NCI-H1048 (cell line): ENCODE data around the gene PTPN20.

ENCODE experiments used
- DNase-seq: peaks from one replicate; lab custom pipeline; 2025; lab: John Stamatoyannopoulos, UW

The PTPN20 gene

DNA sequence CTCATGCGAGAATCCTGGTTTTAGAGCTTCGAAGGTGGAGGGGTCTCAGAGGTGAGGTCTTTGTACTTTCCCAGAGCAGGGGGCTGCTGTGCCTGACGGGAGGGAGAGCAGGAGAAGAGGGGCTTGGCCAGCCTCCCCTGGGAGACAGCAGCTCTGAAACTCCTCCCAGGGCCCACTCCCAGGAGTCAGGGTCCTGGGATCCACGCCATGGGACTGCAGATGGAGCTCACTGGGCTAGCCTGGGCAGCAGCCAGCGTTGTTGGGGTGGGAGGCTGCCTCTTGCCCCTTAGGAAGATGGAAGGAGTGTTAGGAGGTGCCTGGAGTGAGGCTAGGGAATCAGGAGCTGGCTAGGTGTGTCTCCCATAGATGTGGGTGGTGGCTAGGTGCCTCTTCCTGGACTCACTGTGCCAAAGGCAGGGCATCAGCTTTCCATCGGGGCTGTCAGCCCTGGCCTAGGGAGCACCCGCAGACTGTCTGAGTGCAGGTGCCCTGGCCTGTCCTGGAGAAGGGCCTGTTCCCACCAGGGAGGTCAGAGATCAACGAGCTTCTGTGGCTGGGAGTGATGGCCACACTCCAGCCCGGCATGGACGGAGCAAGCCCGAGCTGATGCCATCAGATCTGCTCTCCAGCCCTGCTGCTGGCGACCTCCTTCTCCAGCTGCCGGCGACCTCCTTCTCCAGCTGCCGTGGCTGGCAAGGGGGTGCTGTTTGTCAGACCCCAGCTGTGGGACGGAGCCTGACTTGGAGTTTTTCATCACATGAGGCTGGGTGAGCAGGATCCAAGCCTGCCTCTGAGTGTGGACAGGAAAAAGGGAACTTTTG lies 111.3 kb downstream of the PTPN20 start:
- DNase-seq, result no peak

DNA sequence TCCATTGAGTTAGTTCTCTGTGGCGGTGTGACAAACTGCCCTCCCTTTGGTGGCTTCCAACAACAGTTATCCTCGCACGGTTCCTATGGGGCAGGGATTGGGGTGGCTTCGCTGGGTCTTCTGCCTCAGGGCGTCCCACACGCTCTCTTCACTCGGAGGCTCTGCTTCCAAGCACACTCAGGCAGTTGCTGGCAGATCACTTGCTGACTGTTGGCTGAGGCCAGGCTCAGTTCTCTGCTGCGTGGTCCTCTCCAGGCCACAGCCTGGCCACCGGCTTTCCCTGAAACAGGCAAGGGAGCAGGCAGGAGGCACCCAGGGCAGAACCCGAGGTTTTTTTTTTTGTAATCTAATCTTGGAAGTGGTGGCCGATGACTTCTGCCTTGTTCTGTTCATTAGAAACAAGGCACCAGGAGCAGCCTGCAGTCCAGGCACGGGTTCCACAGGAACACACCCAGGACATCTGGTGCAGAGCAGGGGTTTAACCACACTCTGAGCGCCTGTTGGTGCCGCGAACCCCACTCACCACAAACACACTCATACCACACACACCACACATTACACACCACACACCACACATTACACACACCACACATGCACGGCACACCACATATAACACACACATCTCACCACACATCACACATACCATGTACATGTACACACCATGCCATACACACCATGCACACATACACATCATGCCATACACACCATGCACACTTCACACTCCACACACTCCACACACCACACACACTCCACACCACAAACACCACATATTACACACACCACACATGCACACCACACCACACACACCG lies 112.2 kb downstream of the PTPN20 start:
- DNase-seq, result no peak

- no peak for DNase-seq
Measured at GRCh38 chr10:47024046-47024322, 112.8 kb downstream of the PTPN20 start.

DNA sequence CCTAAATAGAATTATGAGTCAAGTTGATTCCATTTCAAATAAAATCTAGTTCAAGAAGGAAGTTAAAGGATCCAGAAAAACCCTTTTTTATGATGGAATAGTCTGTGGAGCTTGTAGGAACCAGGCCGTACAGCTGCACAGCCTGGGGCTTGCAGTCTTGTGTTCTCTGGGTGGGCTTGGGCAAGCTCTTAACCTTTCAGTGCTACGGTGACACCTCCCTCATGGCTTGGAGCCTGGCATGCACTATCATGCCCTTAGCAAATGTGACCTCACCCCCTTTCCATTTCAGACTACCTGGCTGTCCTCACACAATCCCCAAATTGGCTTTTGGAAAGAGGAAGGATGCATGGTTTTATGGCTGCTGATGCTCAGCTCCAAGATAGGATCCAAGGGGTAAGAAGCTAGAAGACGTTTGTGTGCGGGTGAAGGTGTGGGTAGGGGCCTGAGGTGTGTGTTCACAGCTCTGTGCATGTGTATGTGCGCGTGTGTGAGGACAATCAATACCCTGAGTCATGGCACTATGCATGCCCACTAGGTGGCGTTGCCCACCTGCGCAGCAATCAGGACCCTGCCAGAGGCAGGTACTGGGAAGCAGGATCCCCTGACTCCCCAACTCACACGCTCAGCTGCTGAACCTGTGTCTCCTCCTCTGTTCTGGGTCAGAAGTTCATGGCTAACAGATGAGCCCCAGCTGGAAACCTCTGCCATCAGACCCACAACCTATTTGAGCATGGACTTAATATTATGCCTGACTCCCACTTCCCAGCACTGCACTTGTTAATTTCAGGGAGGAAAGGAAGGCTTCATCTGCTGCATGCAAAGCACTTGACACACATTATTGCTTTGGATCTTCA lies 113.4 kb downstream of the PTPN20 start:
- DNase-seq, result peak; percentile 14

GRCh38 chr10:47025253-47025539 lies 114.0 kb downstream of the PTPN20 start:
- no peak for DNase-seq

- no peak for DNase-seq
Measured at GRCh38 chr10:47025540-47026300, 114.5 kb downstream of the PTPN20 start.

GRCh38 chr10:47026301-47027107 lies 115.3 kb downstream of the PTPN20 start:
- no peak for DNase-seq

DNA sequence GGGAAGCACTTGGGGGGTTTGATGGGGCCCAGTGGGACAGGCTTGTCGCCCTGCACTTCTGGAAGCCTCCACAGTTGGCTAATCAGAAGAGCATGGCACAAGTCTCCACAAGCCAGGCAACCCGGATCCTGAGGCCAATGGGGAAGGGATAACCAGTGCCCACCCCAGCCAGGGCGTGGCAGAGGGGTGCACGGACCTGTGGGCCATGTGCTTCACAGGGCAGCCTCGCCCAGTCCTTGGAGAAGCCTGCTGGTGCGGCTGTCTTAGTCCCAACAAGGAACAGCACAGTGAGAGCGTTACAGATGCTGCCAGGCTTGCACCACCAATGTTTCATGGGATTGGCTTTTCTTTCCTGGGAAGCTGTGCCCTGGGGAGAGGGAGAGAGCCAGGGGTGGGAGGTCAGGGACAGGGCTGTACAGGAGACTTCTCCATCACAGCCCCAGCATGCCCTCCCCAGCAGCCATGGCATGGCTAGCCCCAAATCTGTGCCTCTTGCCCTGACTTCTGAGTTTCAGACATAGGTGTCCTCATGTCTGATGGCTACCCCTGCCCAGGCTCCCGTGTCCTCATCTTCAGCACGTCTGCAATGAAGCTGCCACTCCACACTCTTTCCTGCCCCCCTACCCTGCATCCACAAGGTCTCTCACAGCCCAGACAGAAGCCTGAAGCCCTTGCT lies 116.0 kb downstream of the PTPN20 start:
- DNase-seq, result no peak

DNA sequence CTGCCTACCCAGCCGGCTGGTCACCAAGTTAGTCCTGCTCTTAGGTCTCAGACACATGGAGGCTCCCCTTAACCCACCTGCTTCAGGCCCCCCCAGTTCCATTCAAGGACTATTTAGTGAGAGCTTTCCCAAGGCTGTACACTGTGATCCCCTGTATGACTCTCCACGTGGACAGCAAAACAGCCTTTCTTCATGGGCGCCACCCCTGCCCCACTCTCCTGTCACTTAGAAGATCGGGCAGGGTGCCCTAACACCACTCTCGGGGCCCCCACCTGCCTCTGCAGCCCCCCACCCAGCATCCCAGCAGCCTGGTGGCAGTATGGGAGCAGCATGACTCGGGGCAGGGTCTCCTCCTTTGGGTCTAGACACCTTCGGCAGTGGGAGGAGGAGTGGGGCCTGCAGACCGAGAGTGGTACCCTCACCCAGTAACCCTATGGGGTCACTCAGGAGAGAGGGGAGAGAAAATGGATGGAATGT lies 116.6 kb downstream of the PTPN20 start:
- DNase-seq, result no peak

DNA sequence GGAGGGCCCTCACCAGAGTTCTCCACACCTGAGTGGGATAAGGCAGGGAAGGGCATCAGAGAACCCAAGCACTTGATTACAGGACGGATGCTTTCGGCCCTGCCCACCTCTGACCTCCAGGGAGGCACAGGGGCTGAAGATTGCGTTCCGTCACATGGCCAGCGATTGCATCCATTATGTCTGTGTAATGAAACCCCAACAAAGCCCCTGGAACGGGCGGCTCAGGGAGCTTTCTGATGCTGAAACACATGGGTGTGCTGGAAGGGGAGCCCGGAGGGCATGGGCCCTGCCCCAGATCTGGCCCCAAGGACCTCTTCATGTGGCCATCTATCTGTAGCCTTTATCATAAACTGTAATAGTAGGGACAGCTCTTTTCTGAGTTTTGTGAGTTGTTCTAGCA lies 117.2 kb downstream of the PTPN20 start:
- no peak for DNase-seq

DNA sequence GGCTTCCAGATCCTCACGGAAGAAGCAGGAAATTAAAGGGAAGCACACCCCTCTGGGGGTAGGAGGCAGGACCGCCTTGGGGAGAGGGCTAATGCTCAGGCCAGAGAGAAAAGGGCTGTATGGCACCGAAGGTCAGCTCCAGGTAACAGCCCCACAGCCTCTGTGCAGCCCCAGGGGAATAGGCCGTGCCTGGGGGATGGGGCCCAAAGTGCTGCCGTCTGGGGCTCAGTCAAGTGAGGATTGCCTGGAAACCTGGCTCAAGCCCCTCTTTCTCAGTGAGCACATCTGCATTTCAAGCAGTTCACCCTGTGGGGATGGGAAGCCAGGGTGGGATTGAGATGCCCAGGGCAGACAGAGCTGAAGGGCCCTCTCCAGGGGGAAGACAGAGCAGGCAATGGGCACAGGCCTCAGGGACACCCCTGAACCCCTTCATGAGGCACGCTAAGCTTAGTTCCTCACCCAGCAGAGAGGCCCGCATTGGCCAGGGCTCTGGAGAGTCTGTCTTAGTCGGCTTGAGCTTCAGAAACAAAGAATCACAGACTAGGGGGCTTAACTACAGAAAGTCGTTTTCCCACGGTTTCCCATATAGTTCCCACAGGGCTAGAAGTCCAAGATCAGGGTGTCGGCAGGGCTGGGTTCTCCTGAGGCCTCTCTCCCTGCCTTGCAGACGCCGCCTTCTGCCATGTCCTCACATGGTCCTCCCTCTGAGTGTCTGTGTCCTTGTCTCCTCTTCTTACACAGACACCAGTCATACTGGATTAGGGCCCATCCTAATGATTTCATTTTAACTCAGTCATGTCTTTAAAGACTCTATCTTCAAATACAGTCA lies 118.2 kb downstream of the PTPN20 start:
- DNase-seq, result no peak

GRCh38 chr10:47030191-47030703 lies 119.0 kb downstream of the PTPN20 start:
- no peak for DNase-seq

DNA sequence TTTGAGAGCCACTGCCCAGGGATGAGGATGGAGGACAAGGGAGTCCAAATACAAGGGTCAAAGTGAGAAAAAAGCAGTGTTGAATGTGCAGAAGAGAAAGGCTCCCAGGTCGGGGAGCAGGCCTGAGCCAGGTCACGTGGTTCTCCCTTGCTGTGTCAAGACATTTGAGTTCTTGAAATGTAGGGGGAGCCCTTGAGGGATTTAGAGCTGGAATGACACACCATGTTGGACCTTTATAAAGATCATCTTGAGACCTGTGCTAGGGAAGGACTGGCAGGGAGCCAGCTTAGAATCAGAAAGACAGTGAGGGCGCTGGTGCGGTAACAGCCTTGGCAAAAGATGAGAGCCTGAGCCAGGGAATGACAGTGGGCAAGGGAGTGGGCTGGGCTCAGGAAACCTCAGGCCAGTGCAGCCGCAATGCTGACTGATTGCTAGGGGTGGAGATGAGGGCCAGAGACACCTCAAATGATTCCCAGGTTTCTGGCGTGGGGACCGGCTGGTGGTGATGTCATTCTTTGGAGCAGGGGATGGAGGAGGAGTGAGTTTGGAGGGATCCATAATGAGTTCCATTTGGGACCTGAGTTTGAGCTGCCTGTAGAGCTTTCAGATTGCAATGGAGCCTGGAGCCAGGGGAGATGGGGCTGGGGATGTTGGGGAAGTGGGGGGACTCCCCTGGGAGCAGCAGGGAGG lies 120.1 kb downstream of the PTPN20 start:
- DNase-seq, result no peak

- no peak for DNase-seq
Measured at GRCh38 chr10:47031901-47032465, 120.8 kb downstream of the PTPN20 start.

- DNase-seq, result no peak
Measured at GRCh38 chr10:47033081-47033480, 121.9 kb downstream of the PTPN20 start.

GRCh38 chr10:47033541-47034270 lies 122.5 kb downstream of the PTPN20 start:
- DNase-seq, result no peak

DNA sequence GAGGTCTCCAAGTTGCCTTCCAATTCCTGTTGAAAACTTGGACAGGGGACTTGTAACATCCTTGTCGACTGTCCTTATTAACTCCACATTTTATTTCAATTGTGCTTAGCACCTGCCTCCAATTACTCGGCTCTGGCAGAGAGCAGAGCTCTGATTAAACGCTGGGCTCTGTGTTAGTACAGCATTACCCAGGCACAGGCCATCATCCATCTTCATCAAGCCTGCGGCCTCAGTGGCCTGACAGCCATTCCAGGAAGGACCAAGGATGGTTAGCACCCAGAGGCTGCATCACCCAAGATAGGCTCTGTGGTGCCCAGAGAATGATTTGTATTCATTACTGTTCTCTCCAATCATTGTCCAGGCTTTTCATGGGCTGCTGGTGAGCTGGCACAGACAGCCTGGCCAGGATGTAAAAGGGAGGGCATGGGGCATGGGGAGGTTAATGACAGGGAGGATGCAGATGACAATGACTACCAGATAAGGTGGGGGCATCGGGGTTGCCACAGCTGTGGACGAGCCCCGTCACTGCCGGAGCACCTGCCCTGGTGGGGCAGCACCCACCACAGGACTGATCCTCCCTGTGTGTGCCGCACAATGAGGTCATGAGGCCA lies 123.3 kb downstream of the PTPN20 start:
- DNase-seq, result no peak
